Activated naive CD8-positive, alpha-beta T cell treated with anti-CD3 and anti-CD28 coated beads, Interleukin-2, amount 10 ng/mL, durations not matched to agents 7 days and 5 days (primary cell): Measurements from ENCODE around the gene TRIM47. TPM values are rescaled to one million over a fixed set of nuclear protein-coding genes. Genes with fewer than 3 reads are reported as not detected.

Source experiments
- ATAC-seq: fragments of 150-1000 bp; cut with Tn5 transposase; one replicate; pipeline ENCODE4 v1.10.0; 2021; ENCODE audit warnings: low read depth, moderate library complexity
- POLR2A ChIA-PET: fragments of 350-600 bp; sonication (Branson Sonifier 250); formaldehyde crosslinking; loops from one replicate; lab custom pipeline; 2021; ENCODE audit warnings: antibody characterized with exemption; lab: Charles Lee
- DNase-seq: peaks from one replicate; pipeline ENCODE4 v3.0.0; 2021
- H3K27ac Mint-ChIP-seq: one replicate; pipeline ENCODE4 v1.8.0; 2022; ENCODE audit warnings: mild to moderate bottlenecking, mixed read lengths
- H3K27me3 Mint-ChIP-seq: one replicate; pipeline ENCODE4 v1.8.0; 2022; ENCODE audit warnings: mild to moderate bottlenecking, moderate library complexity, mixed read lengths
- H3K36me3 Mint-ChIP-seq: one replicate; pipeline ENCODE4 v1.8.0; 2021; ENCODE audit warnings: mild to moderate bottlenecking, mixed read lengths
- H3K4me1 Mint-ChIP-seq: one replicate; pipeline ENCODE4 v1.8.0; 2021; ENCODE audit warnings: mixed read lengths
- H3K4me3 Mint-ChIP-seq: one replicate; pipeline ENCODE4 v1.8.0; 2022; ENCODE audit warnings: mild to moderate bottlenecking, moderate library complexity, mixed read lengths
- H3K9me3 Mint-ChIP-seq: one replicate; pipeline ENCODE4 v1.8.0; 2021; ENCODE audit warnings: mixed read lengths
- total RNA-seq, 2 experiments: library from RNA; stranded (reverse); gene quantifications; one replicate each; pipeline ENCODE4 v1.2.3, GENCODE V29; 2021

Gene TRIM47, protein sequence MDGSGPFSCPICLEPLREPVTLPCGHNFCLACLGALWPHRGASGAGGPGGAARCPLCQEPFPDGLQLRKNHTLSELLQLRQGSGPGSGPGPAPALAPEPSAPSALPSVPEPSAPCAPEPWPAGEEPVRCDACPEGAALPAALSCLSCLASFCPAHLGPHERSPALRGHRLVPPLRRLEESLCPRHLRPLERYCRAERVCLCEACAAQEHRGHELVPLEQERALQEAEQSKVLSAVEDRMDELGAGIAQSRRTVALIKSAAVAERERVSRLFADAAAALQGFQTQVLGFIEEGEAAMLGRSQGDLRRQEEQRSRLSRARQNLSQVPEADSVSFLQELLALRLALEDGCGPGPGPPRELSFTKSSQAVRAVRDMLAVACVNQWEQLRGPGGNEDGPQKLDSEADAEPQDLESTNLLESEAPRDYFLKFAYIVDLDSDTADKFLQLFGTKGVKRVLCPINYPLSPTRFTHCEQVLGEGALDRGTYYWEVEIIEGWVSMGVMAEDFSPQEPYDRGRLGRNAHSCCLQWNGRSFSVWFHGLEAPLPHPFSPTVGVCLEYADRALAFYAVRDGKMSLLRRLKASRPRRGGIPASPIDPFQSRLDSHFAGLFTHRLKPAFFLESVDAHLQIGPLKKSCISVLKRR
- total RNA-seq: 10 to 100 TPM; 23.2 to 27.9 TPM

GRCh38 chr17:75878174-75878998, at the start of gene TRIM47:
Gene TRIM47 (minus strand): TSS chr17:75878581. CDS start chr17:75878548, 33 bp downstream.
- POLR2A ChIA-PET: interaction anchor here (0.7 to 5.5 kb wide), 11 partner anchors 11 to 1261 kb away, joined by 3 to 68 read pairs (median 9); partner anchors contain the start of genes TRIM65, UNC13D and WBP2
- Mint-ChIP-seq H3K4me3 (peak within 1 kb of the TSS; percentile 91), H3K9me3 (no peaks in the 10 kb centered on the region), H3K27ac (peak within 1 kb of the TSS; percentile 93), H3K4me1 (peaks cover 25% of the 10 kb centered on the region), H3K36me3 (peaks cover 3% of the 10 kb centered on the region), H3K27me3 (peaks cover 12% of the 10 kb centered on the region)
- DNase-seq (peak; percentile 65), ATAC-seq (no peak)

- Mint-ChIP-seq H3K4me3 (no peak overlapping the region), H3K36me3 (peaks cover 2% of the 10 kb centered on the region), H3K27me3 (no peaks in the 10 kb centered on the region), H3K27ac (no peak overlapping the region), H3K4me1 (no peaks in the 10 kb centered on the region), H3K9me3 (no peaks in the 10 kb centered on the region)
- POLR2A ChIA-PET: interaction anchor here (0.6 to 0.9 kb wide), 2 partner anchors 15 to 44 kb away, joined by 3 to 4 read pairs; no protein-coding TSS in a partner anchor
- ATAC-seq (no peak), DNase-seq (no peak)
Observed at GRCh38 chr17:75927286-75927922, 49.0 kb upstream of the TRIM47 start.

GRCh38 chr17:75926456-75926855, 48.1 kb upstream of the TRIM47 start:
- H3K36me3 Mint-ChIP-seq: no peaks in the 10 kb centered on the region
- POLR2A ChIA-PET: no interaction called here
- no peak overlapping the region for H3K27ac Mint-ChIP-seq
- DNase-seq (no peak), ATAC-seq (no peak)
- no peaks in the 10 kb centered on the region for H3K9me3 Mint-ChIP-seq
- no peaks in the 10 kb centered on the region for H3K4me1 Mint-ChIP-seq
- no peak overlapping the region for H3K4me3 Mint-ChIP-seq
- no peaks in the 10 kb centered on the region for H3K27me3 Mint-ChIP-seq

- no peaks in the 10 kb centered on the region for H3K36me3 Mint-ChIP-seq
- no peaks in the 10 kb centered on the region for H3K4me1 Mint-ChIP-seq
- no peaks in the 10 kb centered on the region for H3K9me3 Mint-ChIP-seq
- DNase-seq (no peak), ATAC-seq (no peak)
- POLR2A ChIA-PET: interaction anchor here (0.6 kb wide), 1 partner anchor 25 kb away, joined by 3 read pairs; no protein-coding TSS in a partner anchor
- no peaks in the 10 kb centered on the region for H3K27me3 Mint-ChIP-seq
- H3K27ac Mint-ChIP-seq: no peak overlapping the region
- no peak overlapping the region for H3K4me3 Mint-ChIP-seq
Observed at GRCh38 chr17:75925912-75926311, 47.5 kb upstream of the TRIM47 start.

DNA sequence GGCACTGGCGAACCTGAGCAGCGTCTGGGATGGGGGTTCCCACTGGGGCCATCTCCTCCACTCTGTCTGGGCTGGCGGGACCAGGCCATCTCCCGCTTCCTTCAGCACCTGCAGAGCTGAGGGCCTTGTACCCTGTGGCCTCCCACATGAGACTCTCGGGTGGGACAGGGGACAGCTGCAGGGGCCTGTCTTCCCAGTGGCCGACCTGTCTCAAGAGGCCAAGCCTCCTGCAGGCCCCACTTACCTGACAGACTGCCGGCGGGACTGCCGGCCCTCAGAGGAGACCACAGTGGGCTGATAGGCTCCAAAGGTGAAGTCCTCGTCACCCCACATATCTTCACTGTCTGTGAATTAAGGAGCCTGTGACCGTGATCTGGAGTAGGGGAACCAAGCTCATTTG, 46.7 kb upstream of the TRIM47 start:
- no peaks in the 10 kb centered on the region for H3K36me3 Mint-ChIP-seq
- H3K4me3 Mint-ChIP-seq: no peak overlapping the region
- no peaks in the 10 kb centered on the region for H3K4me1 Mint-ChIP-seq
- no peaks in the 10 kb centered on the region for H3K27me3 Mint-ChIP-seq
- H3K9me3 Mint-ChIP-seq: no peaks in the 10 kb centered on the region
- POLR2A ChIA-PET: interaction anchor here (0.6 kb wide), 1 partner anchor 26 kb away, joined by 3 read pairs; no protein-coding TSS in a partner anchor
- no peak for DNase-seq
- no peak overlapping the region for H3K27ac Mint-ChIP-seq
- ATAC-seq: no peak

- H3K27me3 Mint-ChIP-seq: no peaks in the 10 kb centered on the region
- no peaks in the 10 kb centered on the region for H3K9me3 Mint-ChIP-seq
- no peak overlapping the region for H3K4me3 Mint-ChIP-seq
- H3K27ac Mint-ChIP-seq: no peak overlapping the region
- no peak for ATAC-seq
- POLR2A ChIA-PET: no interaction called here
- no peaks in the 10 kb centered on the region for H3K36me3 Mint-ChIP-seq
- H3K4me1 Mint-ChIP-seq: no peaks in the 10 kb centered on the region
- no peak for DNase-seq
Observed at GRCh38 chr17:75922963-75923874, 44.8 kb upstream of the TRIM47 start.

DNA sequence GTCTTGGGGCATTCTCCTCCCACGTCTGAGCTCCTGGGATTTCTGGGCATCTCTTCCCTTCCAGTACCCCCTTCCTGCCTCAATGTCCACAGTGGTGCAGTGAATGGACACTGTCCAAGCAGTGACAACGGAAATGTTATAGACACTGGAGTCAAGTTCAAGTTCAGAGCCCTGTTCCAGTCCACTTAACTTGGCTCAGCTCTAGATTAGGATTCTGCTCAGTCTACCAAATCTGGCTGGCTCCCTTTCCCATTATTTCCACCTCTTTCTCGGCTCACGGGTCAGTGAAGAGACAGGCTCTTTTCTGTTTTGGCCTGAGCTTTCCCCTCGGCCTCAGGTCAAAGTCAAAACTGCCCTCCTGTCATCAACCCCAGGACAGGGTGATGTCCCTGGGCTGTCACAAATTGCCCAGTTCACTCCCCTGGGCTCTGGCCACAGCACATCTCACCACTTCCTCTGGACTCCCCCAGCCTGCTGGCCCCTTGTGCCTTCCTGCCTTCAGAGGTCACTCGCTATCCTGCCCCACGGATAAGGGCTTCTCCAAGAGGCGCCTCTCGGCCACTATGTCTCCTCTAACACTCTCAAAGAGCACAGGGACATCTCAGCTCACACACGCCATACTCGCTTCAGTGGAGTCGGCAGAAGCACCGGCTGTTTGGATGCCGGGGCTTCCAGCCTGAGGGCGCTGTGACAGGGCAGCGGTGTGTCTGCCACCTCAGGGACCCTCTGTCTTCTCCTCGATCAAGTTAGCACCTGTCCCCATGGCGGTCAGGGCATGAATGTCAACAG, 44.0 kb upstream of the TRIM47 start:
- no peaks in the 10 kb centered on the region for H3K36me3 Mint-ChIP-seq
- POLR2A ChIA-PET: interaction anchor here (1.0 kb wide), 1 partner anchor 9 kb away, joined by 3 read pairs; no protein-coding TSS in a partner anchor
- no peaks in the 10 kb centered on the region for H3K4me1 Mint-ChIP-seq
- no peaks in the 10 kb centered on the region for H3K9me3 Mint-ChIP-seq
- H3K27me3 Mint-ChIP-seq: no peaks in the 10 kb centered on the region
- DNase-seq: no peak
- no peak overlapping the region for H3K4me3 Mint-ChIP-seq
- H3K27ac Mint-ChIP-seq: no peak overlapping the region
- ATAC-seq: no peak

DNA sequence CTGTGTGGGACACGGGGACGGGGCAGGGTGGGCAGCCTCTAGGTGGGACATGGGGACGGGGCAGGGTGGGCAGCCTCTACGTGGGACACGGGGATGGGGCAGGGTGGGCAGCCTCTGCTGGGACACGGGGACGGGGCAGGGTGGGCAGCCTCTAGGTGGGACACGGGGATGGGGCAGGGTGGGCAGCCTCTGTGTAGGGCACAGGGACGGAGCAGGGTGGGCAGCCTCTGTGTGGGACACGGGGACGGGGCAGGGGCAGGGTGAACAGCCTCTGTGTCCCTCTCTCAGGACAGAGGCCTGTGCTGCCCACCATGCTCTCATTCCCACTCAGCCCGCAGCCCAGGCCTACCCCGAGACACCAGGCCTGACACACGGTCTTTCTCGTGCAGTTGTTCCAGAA, 43.2 kb upstream of the TRIM47 start:
- no peaks in the 10 kb centered on the region for H3K27me3 Mint-ChIP-seq
- POLR2A ChIA-PET: interaction anchor here (1.0 kb wide), 1 partner anchor 10 kb away, joined by 3 read pairs; no protein-coding TSS in a partner anchor
- no peak overlapping the region for H3K4me3 Mint-ChIP-seq
- H3K4me1 Mint-ChIP-seq: peaks cover 3% of the 10 kb centered on the region
- no peaks in the 10 kb centered on the region for H3K36me3 Mint-ChIP-seq
- no peak for ATAC-seq
- no peak for DNase-seq
- no peak overlapping the region for H3K27ac Mint-ChIP-seq
- no peaks in the 10 kb centered on the region for H3K9me3 Mint-ChIP-seq

GRCh38 chr17:75920045-75920560, 41.7 kb upstream of the TRIM47 start:
- H3K4me1 Mint-ChIP-seq: peaks cover 3% of the 10 kb centered on the region
- DNase-seq: no peak
- no peak overlapping the region for H3K27ac Mint-ChIP-seq
- no peak for ATAC-seq
- POLR2A ChIA-PET: interaction anchor here (0.9 kb wide), 1 partner anchor 31 kb away, joined by 3 read pairs; no protein-coding TSS in a partner anchor
- H3K9me3 Mint-ChIP-seq: no peaks in the 10 kb centered on the region
- H3K27me3 Mint-ChIP-seq: no peaks in the 10 kb centered on the region
- no peaks in the 10 kb centered on the region for H3K36me3 Mint-ChIP-seq
- H3K4me3 Mint-ChIP-seq: no peak overlapping the region

GRCh38 chr17:75919611-75920010, 41.2 kb upstream of the TRIM47 start:
- H3K4me3 Mint-ChIP-seq: no peak overlapping the region
- H3K9me3 Mint-ChIP-seq: no peaks in the 10 kb centered on the region
- DNase-seq: no peak
- no peaks in the 10 kb centered on the region for H3K36me3 Mint-ChIP-seq
- no peak for ATAC-seq
- POLR2A ChIA-PET: no interaction called here
- H3K4me1 Mint-ChIP-seq: peaks cover 3% of the 10 kb centered on the region
- no peaks in the 10 kb centered on the region for H3K27me3 Mint-ChIP-seq
- no peak overlapping the region for H3K27ac Mint-ChIP-seq

DNA sequence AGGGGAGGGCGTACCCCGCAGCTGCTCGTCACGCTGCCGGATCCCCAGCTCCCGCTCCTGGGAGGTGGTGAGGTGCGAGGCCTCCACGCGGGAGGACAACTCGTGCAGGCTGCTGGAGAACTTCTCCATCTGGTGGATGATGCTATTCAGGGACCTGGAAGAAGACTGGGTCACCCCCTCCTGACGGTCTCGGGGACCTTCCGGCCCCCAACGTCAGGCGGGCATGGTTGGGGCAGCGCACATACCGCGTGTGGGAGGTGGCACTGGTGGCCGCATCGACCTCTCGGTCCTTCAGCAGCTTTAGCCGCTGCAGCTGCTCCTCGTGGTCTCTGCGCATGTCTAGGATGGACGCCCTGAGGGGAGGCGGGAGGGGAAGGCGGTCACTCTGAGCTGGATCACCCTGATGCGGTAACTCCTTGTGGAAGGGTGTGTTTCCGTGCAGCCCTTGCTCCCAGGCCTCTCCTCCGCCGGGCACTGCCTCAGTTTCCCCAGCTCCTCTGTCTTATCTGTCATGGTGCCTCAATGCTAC, 39.6 kb upstream of the TRIM47 start:
- Mint-ChIP-seq H3K27ac (no peak overlapping the region), H3K27me3 (no peaks in the 10 kb centered on the region), H3K36me3 (no peaks in the 10 kb centered on the region), H3K9me3 (no peaks in the 10 kb centered on the region), H3K4me1 (peaks cover 3% of the 10 kb centered on the region), H3K4me3 (no peak overlapping the region)
- POLR2A ChIA-PET: no interaction called here
- no peak for DNase-seq
- no peak for ATAC-seq
